A673 (cell line): ENCODE measurements around the gene SH2D1A. TPM values are rescaled to one million over a fixed set of nuclear protein-coding genes. Genes with fewer than 3 reads are reported as not detected.

Experiments
- BruUV-seq: library from RNA; stranded (reverse); fragments of 400-500 nt; replicated peaks from 2 replicates; lab custom pipeline; 2021; lab: Mats Ljungman, UMichigan
- CTCF ChIA-PET: fragments of 300-600 bp; sonication (Branson Sonifier 250); formaldehyde crosslinking; loops from one replicate; lab custom pipeline; 2022; ENCODE audit warnings: antibody characterized with exemption; lab: Charles Lee
- POLR2A ChIA-PET: fragments of 300-600 bp; sonication (Branson Sonifier 250); formaldehyde crosslinking; loops from one replicate; lab custom pipeline; 2022; ENCODE audit warnings: antibody characterized with exemption; ENCODE audit not compliant: low non-redundant PET; lab: Charles Lee
- DNase-seq: peaks from one replicate; pipeline ENCODE4 v3.0.0-alpha.2; 2015; ENCODE audit warnings: low spot score
- H3K27ac ChIP-seq: fragments of 200-600 bp; sonication (generic); 2 replicates; pipeline ENCODE4 v1.5.1; 2016; ENCODE audit warnings: mixed run types, low read depth, mild to moderate bottlenecking, mixed read lengths, antibody characterized with exemption, low read length; ENCODE audit not compliant: poor library complexity, severe bottlenecking
- H3K27me3 ChIP-seq: fragments of 200-600 bp; sonication (generic); replicated peaks from 2 replicates; pipeline ENCODE4 v1.6.1; 2017; ENCODE audit warnings: mixed run types, low read depth, mild to moderate bottlenecking, mixed read lengths, antibody characterized with exemption, low read length; ENCODE audit not compliant: insufficient read depth, poor library complexity
- H3K36me3 ChIP-seq: fragments of 200-600 bp; sonication (generic); 2 replicates; pipeline ENCODE4 v1.6.1; 2016; ENCODE audit warnings: mixed run types, mild to moderate bottlenecking, mixed read lengths, antibody characterized with exemption, low read length; ENCODE audit not compliant: insufficient read depth, poor library complexity, severe bottlenecking
- H3K4me1 ChIP-seq: fragments of 200-600 bp; sonication (generic); 2 replicates; pipeline ENCODE4 v1.6.1; 2017; ENCODE audit warnings: mixed run types, mild to moderate bottlenecking, mixed read lengths, antibody characterized with exemption, low read length; ENCODE audit not compliant: insufficient read depth, poor library complexity, severe bottlenecking
- H3K4me3 ChIP-seq: fragments of 200-600 bp; sonication (generic); 2 replicates; pipeline ENCODE4 v1.5.1; 2016; ENCODE audit warnings: low read depth, mixed run types, mild to moderate bottlenecking, mixed read lengths, low read length; ENCODE audit not compliant: poor library complexity, severe bottlenecking
- H3K9me3 ChIP-seq: fragments of 200-600 bp; sonication (generic); 2 replicates; pipeline ENCODE4 v1.6.1; 2016; ENCODE audit warnings: mixed run types, low read depth, mild to moderate bottlenecking, mixed read lengths, antibody characterized with exemption, low read length; ENCODE audit not compliant: poor library complexity, severe bottlenecking
- EZH2 ChIP-seq: fragments of 200-600 bp; sonication (generic); IDR thresholded peaks from 2 replicates; pipeline ENCODE4 v1.6.1; 2017; ENCODE audit warnings: borderline replicate concordance, low read depth, mild to moderate bottlenecking, mixed read lengths, antibody characterized with exemption, low read length; ENCODE audit not compliant: poor library complexity, severe bottlenecking
- intact Hi-C: fragments of 100-400 bp; cut with micrococcal nuclease; formaldehyde crosslinking; loops from one replicate; pipeline ENCODE4 v1.10.0; 2022; ENCODE audit not compliant: unreplicated experiment
- total RNA-seq: library from RNA; stranded (reverse); gene quantifications from 2 replicates; pipeline ENCODE4 v1.2.3, GENCODE V29; 2021
- TF ChIP-seq, protein P1 (sequence below): fragments of 300-800, 200-600 bp; sonication (generic); conservative IDR thresholded peaks from 2 replicates; pipeline ENCODE4 v1.5.1; 2017; ENCODE audit warnings: low read depth, mild to moderate bottlenecking, antibody characterized with exemption, low read length, moderate library complexity, mixed read lengths

The SH2D1A gene
- total RNA-seq, 1 experiment from 2014 or later: 0.71 TPM

DNA sequence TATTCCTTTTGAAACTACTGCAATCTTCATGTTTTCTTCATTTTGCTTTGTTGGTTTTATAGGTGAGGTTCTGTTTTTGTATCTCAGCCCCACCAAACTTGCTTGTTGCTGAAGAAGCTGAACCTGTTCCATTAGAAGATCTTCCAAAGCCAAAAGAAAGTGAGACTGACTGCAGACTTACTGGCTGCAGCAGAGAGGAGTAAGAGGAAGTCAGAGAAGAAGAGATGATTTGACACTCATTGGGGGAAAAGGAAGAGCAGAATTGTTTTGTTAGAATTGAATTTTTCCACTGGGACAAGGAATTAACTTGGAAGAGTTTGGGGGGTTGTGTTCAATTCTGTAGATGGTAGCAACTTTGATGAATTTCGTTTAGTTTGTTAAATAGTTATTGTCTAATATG, 10.8 kb upstream of the SH2D1A start:
- Histone ChIP-seq H3K9me3 (no peaks in the 10 kb centered on the region), H3K36me3 (no peaks in the 10 kb centered on the region), H3K27me3 (no peaks in the 10 kb centered on the region), H3K4me1 (no peaks in the 10 kb centered on the region), H3K27ac (no peak overlapping the region), H3K4me3 (no peak overlapping the region)
- no TSS peak for BruUV-seq
- POLR2A ChIA-PET: no interaction called here
- DNase-seq: no peak
- no peak for TF ChIP-seq EZH2
- TF ChIP-seq, protein P1, sequence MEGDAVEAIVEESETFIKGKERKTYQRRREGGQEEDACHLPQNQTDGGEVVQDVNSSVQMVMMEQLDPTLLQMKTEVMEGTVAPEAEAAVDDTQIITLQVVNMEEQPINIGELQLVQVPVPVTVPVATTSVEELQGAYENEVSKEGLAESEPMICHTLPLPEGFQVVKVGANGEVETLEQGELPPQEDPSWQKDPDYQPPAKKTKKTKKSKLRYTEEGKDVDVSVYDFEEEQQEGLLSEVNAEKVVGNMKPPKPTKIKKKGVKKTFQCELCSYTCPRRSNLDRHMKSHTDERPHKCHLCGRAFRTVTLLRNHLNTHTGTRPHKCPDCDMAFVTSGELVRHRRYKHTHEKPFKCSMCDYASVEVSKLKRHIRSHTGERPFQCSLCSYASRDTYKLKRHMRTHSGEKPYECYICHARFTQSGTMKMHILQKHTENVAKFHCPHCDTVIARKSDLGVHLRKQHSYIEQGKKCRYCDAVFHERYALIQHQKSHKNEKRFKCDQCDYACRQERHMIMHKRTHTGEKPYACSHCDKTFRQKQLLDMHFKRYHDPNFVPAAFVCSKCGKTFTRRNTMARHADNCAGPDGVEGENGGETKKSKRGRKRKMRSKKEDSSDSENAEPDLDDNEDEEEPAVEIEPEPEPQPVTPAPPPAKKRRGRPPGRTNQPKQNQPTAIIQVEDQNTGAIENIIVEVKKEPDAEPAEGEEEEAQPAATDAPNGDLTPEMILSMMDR: no peak
- intact Hi-C loops: no loop called here
- CTCF ChIA-PET: no interaction called here

DNA sequence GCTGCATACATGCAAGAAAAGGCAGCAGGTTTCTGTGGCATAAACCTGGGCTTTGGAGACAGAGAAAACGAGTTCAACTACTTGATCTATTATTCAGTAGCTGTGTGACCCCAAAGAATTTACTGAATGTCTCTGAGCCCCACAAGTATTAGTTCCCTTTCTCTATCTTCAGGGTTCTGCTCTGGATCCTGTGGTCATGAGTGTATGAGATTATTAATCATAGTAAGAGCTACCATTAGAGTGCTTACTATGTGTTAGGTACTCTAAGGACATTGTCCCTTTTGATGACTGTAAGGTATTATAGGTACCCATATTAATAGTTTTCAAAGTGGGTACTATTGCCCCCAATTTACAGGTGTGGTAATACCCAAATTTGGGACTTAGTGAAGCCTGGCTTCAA, 8.4 kb upstream of the SH2D1A start:
- ChIA-PET CTCF (no interaction called here), POLR2A (no interaction called here)
- DNase-seq: no peak
- Histone ChIP-seq H3K9me3 (no peaks in the 10 kb centered on the region), H3K27ac (no peak overlapping the region), H3K4me1 (no peaks in the 10 kb centered on the region), H3K27me3 (no peaks in the 10 kb centered on the region), H3K4me3 (no peak overlapping the region), H3K36me3 (no peaks in the 10 kb centered on the region)
- intact Hi-C loops: no loop called here
- TF ChIP-seq, protein P1: no peak
- no peak for TF ChIP-seq EZH2
- BruUV-seq: no TSS peak

DNA sequence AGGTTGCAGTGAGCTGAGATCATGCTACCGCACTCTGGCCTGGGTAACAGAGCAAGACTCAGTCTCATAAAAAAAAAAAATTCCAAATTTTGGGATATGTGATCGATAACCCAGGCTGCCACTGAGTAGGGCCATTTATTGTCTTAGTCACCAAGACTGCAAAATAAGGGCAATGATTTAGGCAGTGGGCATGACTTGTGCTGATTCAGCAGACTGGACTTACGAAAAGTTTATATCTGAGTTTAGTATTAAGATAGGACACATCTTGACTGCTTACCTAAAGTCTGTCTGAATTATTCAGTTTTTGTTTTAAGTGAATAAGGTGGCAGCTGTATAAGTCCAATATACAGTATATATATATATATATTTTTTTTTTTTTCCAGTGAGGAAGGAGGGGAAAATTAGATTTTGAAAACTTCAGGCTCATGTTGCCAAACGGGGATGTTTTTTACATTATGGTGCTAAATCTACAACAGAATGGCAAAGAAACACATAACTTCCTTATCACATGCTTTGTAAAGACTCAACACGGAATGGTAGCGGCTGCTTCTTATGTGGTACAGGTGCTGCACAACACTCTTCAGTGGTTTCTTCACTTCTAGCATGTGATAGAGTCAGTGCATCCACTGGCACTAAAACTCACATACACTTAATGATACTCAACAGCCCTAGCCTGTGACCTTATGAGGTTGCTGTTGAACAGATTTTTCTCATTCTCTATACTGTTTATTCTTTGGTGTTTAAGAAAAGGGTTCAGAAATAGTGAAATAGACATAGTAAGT, 7.4 kb upstream of the SH2D1A start:
- Histone ChIP-seq H3K4me3 (no peak overlapping the region), H3K4me1 (no peaks in the 10 kb centered on the region), H3K9me3 (no peaks in the 10 kb centered on the region), H3K27me3 (no peaks in the 10 kb centered on the region), H3K36me3 (no peaks in the 10 kb centered on the region), H3K27ac (no peak overlapping the region)
- no peak for DNase-seq
- intact Hi-C loops: no loop called here
- ChIA-PET CTCF (no interaction called here), POLR2A (no interaction called here)
- no TSS peak for BruUV-seq
- TF ChIP-seq, protein P1: no peak
- TF ChIP-seq EZH2: no peak
